Hematopoietic multipotent progenitor cell treated with erythropoietin and hydrocortisone succinate and interleukin-3 and kit ligand, for 15 days (in vitro differentiated cells): Measurements from ENCODE around the gene RAD51B.

Experiments
- DNase-seq: peaks from one replicate; pipeline ENCODE4 v3.0.0-alpha.2; 2015; ENCODE audit warnings: low spot score

The RAD51B gene

GRCh38 chr14:68146818-68147217 is 327.2 kb downstream of the RAD51B start:
- DNase-seq = no peak

GRCh38 chr14:68147303-68147702 is 327.7 kb downstream of the RAD51B start:
- no peak for DNase-seq

GRCh38 chr14:68148276-68148675 is 328.7 kb downstream of the RAD51B start:
- DNase-seq = no peak

GRCh38 chr14:68148763-68149162 is 329.2 kb downstream of the RAD51B start:
- no peak for DNase-seq

GRCh38 chr14:68153275-68153674 is 333.7 kb downstream of the RAD51B start:
- DNase-seq = no peak

- DNase-seq = no peak
These were observed 334.7 kb downstream of the RAD51B start for GRCh38 chr14:68154275-68154674.

GRCh38 chr14:68157971-68158371 is 338.4 kb downstream of the RAD51B start:
- DNase-seq = no peak

GRCh38 chr14:68158640-68159039 is 339.1 kb downstream of the RAD51B start:
- no peak for DNase-seq

- no peak for DNase-seq
These were observed 340.4 kb downstream of the RAD51B start for GRCh38 chr14:68159701-68160633.

GRCh38 chr14:68160779-68161546 is 341.4 kb downstream of the RAD51B start:
- DNase-seq = no peak

- no peak for DNase-seq
These were observed 343.3 kb downstream of the RAD51B start for GRCh38 chr14:68162887-68163286.

- no peak for DNase-seq
These were observed 345.1 kb downstream of the RAD51B start for GRCh38 chr14:68164711-68165113.

GRCh38 chr14:68165274-68165843 is 345.8 kb downstream of the RAD51B start:
- no peak for DNase-seq

GRCh38 chr14:68166731-68167382 is 347.3 kb downstream of the RAD51B start:
- DNase-seq = no peak

GRCh38 chr14:68167383-68168087 is 348.0 kb downstream of the RAD51B start:
- no peak for DNase-seq

GRCh38 chr14:68168460-68169109 is 349.0 kb downstream of the RAD51B start:
- no peak for DNase-seq

GRCh38 chr14:68172216-68172615 is 352.6 kb downstream of the RAD51B start:
- DNase-seq = no peak

GRCh38 chr14:68172627-68173026 is 353.0 kb downstream of the RAD51B start:
- no peak for DNase-seq

GRCh38 chr14:68173227-68173972 is 353.8 kb downstream of the RAD51B start:
- DNase-seq = no peak

- no peak for DNase-seq
These were observed 354.9 kb downstream of the RAD51B start for GRCh38 chr14:68174446-68174845.
